Esophagus (tissue), 2 donors: ENCODE results near the gene RGSL1. TPM values are rescaled to one million over a fixed set of nuclear protein-coding genes. Genes with fewer than 3 reads are reported as not detected.
A peak's percentile ranks its signal among the peaks of the same experiment; 100 is the strongest.

Experiments
- H3K27ac ChIP-seq, 2 donors: one replicate each; pipeline ENCODE4 v1.5.1; 2013; ENCODE audit warnings: low read depth in 2 of 2, mild to moderate bottlenecking in 2 of 2, inconsistent platforms in 1 of 2, low read length in 1 of 2, moderate library complexity in 1 of 2
- H3K27me3 ChIP-seq, 2 donors: one replicate each; pipeline ENCODE4 v1.6.1; 2013; ENCODE audit warnings: low read length in 2 of 2, control low read depth in 1 of 2, mild to moderate bottlenecking in 1 of 2; ENCODE audit not compliant: insufficient read depth in 2 of 2, control insufficient read depth in 1 of 2
- H3K36me3 ChIP-seq, 2 donors: one replicate each; pipeline ENCODE4 v1.6.1; 2013; ENCODE audit warnings: low read length in 1 of 2; ENCODE audit not compliant: control insufficient read depth in 2 of 2, insufficient read depth in 2 of 2
- H3K4me1 ChIP-seq, 2 donors: one replicate each; pipeline ENCODE4 v1.6.1; 2013; ENCODE audit warnings: low read length in 1 of 2; ENCODE audit not compliant: control insufficient read depth in 2 of 2, insufficient read depth in 2 of 2
- H3K4me3 ChIP-seq, 2 donors: one replicate each; pipeline ENCODE4 v1.5.1; 2013; ENCODE audit warnings: low read length in 2 of 2, mild to moderate bottlenecking in 2 of 2, low read depth in 1 of 2, moderate library complexity in 1 of 2
- H3K9me3 ChIP-seq, 2 donors: one replicate each; pipeline ENCODE4 v1.6.1; 2013; ENCODE audit warnings: mild to moderate bottlenecking in 2 of 2, low read depth in 1 of 2, low read length in 1 of 2, moderate library complexity in 1 of 2; ENCODE audit not compliant: control insufficient read depth in 2 of 2, insufficient read depth in 1 of 2
- WGBS, 2 donors: extraction: QIAGEN DNeasy Blood & Tissue Kit; methylation state at CpG; one replicate each; pipeline ENCODE4 v1.1.7; 2013; 5-methylcytosine and 5-hydroxymethylcytosine counted together
- polyA plus RNA-seq, 2 donors: library from polyadenylated mRNA; stranded (reverse); fragments of 200-250 nt; gene quantifications; one replicate each; pipeline ENCODE4 v1.2.3, GENCODE V29; 2013
- donor health status: healthy with polysubstance abuse.
- donor health status: Bipolar disorder and iron deficiency.

Gene RGSL1
- polyA plus RNA-seq, result under 1 TPM in 1 of 2 donors, not detected in 1; 0.14 TPM

GRCh38 chr1:182450087-182450486 lies at the start of gene RGSL1:
RGSL1 (plus strand) TSS chr1:182450146; CDS start chr1:182450166, 20 bp downstream.
- no peaks in the 10 kb centered on the region for H3K36me3 ChIP-seq
- no peaks in the 10 kb centered on the region for H3K4me1 ChIP-seq
- H3K27ac ChIP-seq, result no peak within 1 kb of the TSS
- H3K9me3 ChIP-seq, result no peaks in the 10 kb centered on the region
- no peak within 1 kb of the TSS for H3K4me3 ChIP-seq
- no peaks in the 10 kb centered on the region for H3K27me3 ChIP-seq

- peaks cover 0 to 2% of the 10 kb centered on the region in 2 donors for H3K27me3 ChIP-seq
- H3K9me3 ChIP-seq, result peaks cover 2% of the 10 kb centered on the region in 2 donors
- H3K27ac ChIP-seq, result no peak within 1 kb of the TSS
- H3K4me1 ChIP-seq, result no peaks in the 10 kb centered on the region
- H3K36me3 ChIP-seq, result no peaks in the 10 kb centered on the region
- no peak within 1 kb of the TSS for H3K4me3 ChIP-seq
- 95% methylated on average over 4 of the region's 4 CpGs for WGBS, 2 donors
Observed at GRCh38 chr1:182400567-182400966, 49.4 kb upstream of the RGSL1 start, which contains the start of gene TEDDM1. TEDDM1 (minus strand) TSS chr1:182400667; CDS start chr1:182400485, 182 bp downstream.

GRCh38 chr1:182404781-182405180 lies 45.2 kb upstream of the RGSL1 start:
- WGBS, 2 donors, result 66 to 70% methylated on average over 1 of the region's 1 CpG
- Histone ChIP-seq H3K4me1 (peaks cover 0 to 2% of the 10 kb centered on the region in 2 donors), H3K36me3 (no peaks in the 10 kb centered on the region)

GRCh38 chr1:182405578-182405977 lies 44.4 kb upstream of the RGSL1 start:
- Histone ChIP-seq H3K4me1 (peaks cover 0 to 2% of the 10 kb centered on the region in 2 donors), H3K9me3 (peaks cover 0 to 2% of the 10 kb centered on the region in 2 donors), H3K27me3 (peaks cover 0 to 2% of the 10 kb centered on the region in 2 donors), H3K27ac (peak overlapping the region; percentile 34 to 69), H3K4me3 (no peak overlapping the region), H3K36me3 (no peaks in the 10 kb centered on the region)
- WGBS, 2 donors, result 95 to 99% methylated on average over 1 of the region's 1 CpG

More at GRCh38 chr1:182404781-182405180, 45.2 kb upstream of the RGSL1 start:
- peaks cover 2% of the 10 kb centered on the region in 2 donors for H3K9me3 ChIP-seq
- H3K27me3 ChIP-seq, result peaks cover 0 to 2% of the 10 kb centered on the region in 2 donors
- no peak overlapping the region for H3K27ac ChIP-seq
- H3K4me3 ChIP-seq, result no peak overlapping the region

- 34 to 64% methylated on average over 1 of the region's 1 CpG for WGBS, 2 donors
- Histone ChIP-seq H3K4me3 (no peak overlapping the region), H3K36me3 (no peaks in the 10 kb centered on the region), H3K27ac (peak overlapping the region in 1 of 2 donors; percentile 30), H3K27me3 (peaks cover 0 to 2% of the 10 kb centered on the region in 2 donors), H3K4me1 (peaks cover 0 to 2% of the 10 kb centered on the region in 2 donors), H3K9me3 (peaks cover 0 to 2% of the 10 kb centered on the region in 2 donors)
Observed at GRCh38 chr1:182406012-182406411, 43.9 kb upstream of the RGSL1 start.

GRCh38 chr1:182407724-182408123 lies 42.2 kb upstream of the RGSL1 start:
- H3K4me3 ChIP-seq, result no peak overlapping the region
- no peak overlapping the region for H3K27ac ChIP-seq
- no peaks in the 10 kb centered on the region for H3K36me3 ChIP-seq
- peaks cover 0 to 2% of the 10 kb centered on the region in 2 donors for H3K4me1 ChIP-seq
- H3K27me3 ChIP-seq, result peaks cover 0 to 2% of the 10 kb centered on the region in 2 donors
- WGBS, 2 donors, result 54 to 59% methylated on average over 3 of the region's 3 CpGs
- H3K9me3 ChIP-seq, result peaks cover 0 to 2% of the 10 kb centered on the region in 2 donors

GRCh38 chr1:182408435-182409075 lies 41.4 kb upstream of the RGSL1 start:
- peaks cover 0 to 2% of the 10 kb centered on the region in 2 donors for H3K27me3 ChIP-seq
- 64 to 65% methylated on average over 3 of the region's 3 CpGs for WGBS, 2 donors
- H3K9me3 ChIP-seq, result peaks cover 0 to 2% of the 10 kb centered on the region in 2 donors
- H3K27ac ChIP-seq, result no peak overlapping the region
- H3K4me1 ChIP-seq, result peaks cover 0 to 2% of the 10 kb centered on the region in 2 donors
- H3K4me3 ChIP-seq, result no peak overlapping the region
- no peaks in the 10 kb centered on the region for H3K36me3 ChIP-seq

- no peaks in the 10 kb centered on the region for H3K36me3 ChIP-seq
Observed at GRCh38 chr1:182410138-182410537, 39.8 kb upstream of the RGSL1 start.

GRCh38 chr1:182410620-182411273 lies 39.2 kb upstream of the RGSL1 start:
- H3K4me3 ChIP-seq, result no peak overlapping the region
- H3K9me3 ChIP-seq, result no peaks in the 10 kb centered on the region
- no peaks in the 10 kb centered on the region for H3K36me3 ChIP-seq
- H3K27ac ChIP-seq, result no peak overlapping the region
- H3K27me3 ChIP-seq, result no peaks in the 10 kb centered on the region
- 17 to 42% methylated on average over 1 of the region's 1 CpG for WGBS, 2 donors
- peaks cover 0 to 2% of the 10 kb centered on the region in 2 donors for H3K4me1 ChIP-seq

More at GRCh38 chr1:182410138-182410537, 39.8 kb upstream of the RGSL1 start:
- Histone ChIP-seq H3K27ac (no peak overlapping the region), H3K9me3 (no peaks in the 10 kb centered on the region), H3K4me1 (peaks cover 0 to 2% of the 10 kb centered on the region in 2 donors), H3K27me3 (no peaks in the 10 kb centered on the region), H3K4me3 (no peak overlapping the region)
- WGBS, 2 donors, result 65 to 71% methylated on average over 4 of the region's 4 CpGs
